GM12878 (cell line): Measurements from ENCODE around the gene CASP8AP2. TPM values are rescaled to one million over a fixed set of nuclear protein-coding genes. Genes with fewer than 3 reads are reported as not detected.

Experiments
- ATAC-seq: fragments of 200-7000 bp; cut with Tn5 transposase; 3 replicates; pipeline ENCODE4 v1.9.1; 2020; ENCODE audit warnings: mild to moderate bottlenecking, moderate library complexity
- BruUV-seq: library from RNA; stranded (reverse); fragments of 400-500 nt; replicated peaks from 2 replicates; lab custom pipeline; 2021; lab: Mats Ljungman, UMichigan
- CTCF ChIA-PET: fragments of 300-600 bp; sonication (Branson Sonifier 250); formaldehyde crosslinking; extraction: SDS; loops from one replicate; lab custom pipeline; 2021; ENCODE audit warnings: inconsistent platforms; lab: Yijun Ruan, JAX
- POLR2A ChIA-PET: fragments of 350-600 bp; formaldehyde crosslinking; extraction: SDS; loops from one replicate; lab custom pipeline; 2021; ENCODE audit warnings: inconsistent platforms; lab: Charles Lee
- RAD21 ChIA-PET: fragments of 300-600 bp; sonication (Branson Sonifier 250); formaldehyde crosslinking; loops from one replicate; lab custom pipeline; 2023; ENCODE audit warnings: antibody characterized with exemption; ENCODE audit not compliant: unreplicated experiment; lab: Charles Lee
- SMC1A ChIA-PET: fragments of 300-600 bp; sonication (Branson Sonifier 250); formaldehyde crosslinking; loops from one replicate; lab custom pipeline; 2023; ENCODE audit not compliant: unreplicated experiment, uncharacterized antibody; lab: Charles Lee
- DNase-seq: peaks from one replicate; pipeline ENCODE4 v3.0.0-alpha.2; 2011; ENCODE audit warnings: low read depth, low spot score
- FAIRE-seq: peaks from 3 replicates; lab custom pipeline; 2011; peaks lifted over from hg19 to GRCh38; lab: Jason Lieb, UNC
- H2AFZ ChIP-seq: 2 replicates; pipeline ENCODE4 v1.6.0; 2011; ENCODE audit warnings: low read depth, low read length, control low read depth; ENCODE audit not compliant: control insufficient read depth
- H3K27ac ChIP-seq: 2 replicates; pipeline ENCODE4 v1.5.1; 2011; ENCODE audit warnings: control low read depth; ENCODE audit not compliant: control insufficient read depth, insufficient read depth
- H3K27me3 ChIP-seq, 2 experiments: replicated peaks in 1 of 2; 2 replicates each; pipeline versions ENCODE4 v1.6.0 to v1.6.1; 2011; ENCODE audit warnings: low read length in 1 of 2; ENCODE audit not compliant: control insufficient read depth in 2 of 2, insufficient read depth in 2 of 2
- H3K36me3 ChIP-seq, 2 experiments: 2 replicates each; pipeline ENCODE4 v1.5.1; 2011; ENCODE audit warnings: low read length in 1 of 2; ENCODE audit not compliant: control insufficient read depth in 2 of 2, insufficient read depth in 2 of 2
- H3K4me1 ChIP-seq: 2 replicates; pipeline ENCODE4 v1.6.1; 2011; ENCODE audit warnings: mild to moderate bottlenecking, low read length, moderate library complexity, mixed read lengths; ENCODE audit not compliant: control insufficient read depth, insufficient read depth
- H3K4me2 ChIP-seq: 2 replicates; pipeline ENCODE4 v1.6.0; 2011; ENCODE audit warnings: control low read depth; ENCODE audit not compliant: control insufficient read depth, insufficient read depth
- H3K4me3 ChIP-seq: fragments of 200-600 bp; sonication (generic); 2 replicates; pipeline ENCODE4 v1.5.1; 2016
- H3K79me2 ChIP-seq: 2 replicates; pipeline ENCODE4 v1.6.0; 2011; ENCODE audit warnings: low read length; ENCODE audit not compliant: control insufficient read depth, insufficient read depth
- H3K9ac ChIP-seq: 2 replicates; pipeline ENCODE4 v1.8.0; 2011; ENCODE audit warnings: low read length, control low read depth, mixed read lengths; ENCODE audit not compliant: control insufficient read depth, insufficient read depth
- H3K9me3 ChIP-seq: replicated peaks from 3 replicates; pipeline ENCODE4 v1.5.1; 2011; ENCODE audit warnings: mild to moderate bottlenecking, low read length; ENCODE audit not compliant: control insufficient read depth, insufficient read depth
- H4K20me1 ChIP-seq: 2 replicates; pipeline ENCODE4 v1.6.0; 2011; ENCODE audit not compliant: control insufficient read depth, insufficient read depth
- CHD2 ChIP-seq: IDR thresholded peaks from 2 replicates; pipeline ENCODE4 v1.6.1; 2011; ENCODE audit warnings: low read depth, low read length, improper control_type of control experiment, borderline replicate concordance
- FOS ChIP-seq: IDR thresholded peaks from 3 replicates; pipeline ENCODE4 v1.6.1; 2011; ENCODE audit warnings: borderline replicate concordance; ENCODE audit not compliant: insufficient read length; ENCODE audit errors: extremely low read depth
- KDM1A ChIP-seq: fragments of 200-600 bp; sonication (generic); IDR thresholded peaks from 2 replicates; pipeline ENCODE4 v1.6.1; 2016; ENCODE audit warnings: borderline replicate concordance
- STAT3 ChIP-seq: IDR thresholded peaks from 2 replicates; pipeline ENCODE4 v1.6.1; 2011; ENCODE audit warnings: low read depth, low read length, improper control_type of control experiment
- WGBS: methylation state at CpG from one replicate; pipeline ENCODE4 v1.1.6; 2016; ENCODE audit warnings: low lambda C conversion rate; ENCODE audit not compliant: insufficient replicate concordance, insufficient coverage; ENCODE audit errors: missing lambda C conversion rate; 5-methylcytosine and 5-hydroxymethylcytosine counted together
- in situ Hi-C: fragments of 300-500 bp; cut with MboI; formaldehyde crosslinking; loops from 9 replicates; pipeline ENCODE4 v1.14.3; 2018; ENCODE audit warnings: mixed read lengths
- intact Hi-C: fragments of 100-400 bp; cut with micrococcal nuclease; formaldehyde crosslinking; loops from one replicate; pipeline ENCODE4 v1.14.2; 2022; ENCODE audit not compliant: unreplicated experiment
- polyA plus RNA-seq, 11 experiments: library from polyadenylated mRNA; depleted of rRNA in 4 of 11; unstranded in 6 of 11; stranded (reverse) in 5 of 11; fragments of >200 nt; fragmentation: Nextera tagmentation in 4 of 11; fragmentation: Illumina TruSeq in 1 of 11; extraction: Ambion mirVana in 4 of 11; extraction: Trizol in 1 of 11; gene quantifications; 1 replicate in 1 of 11; 2 replicates in 10 of 11; pipeline versions ENCODE4 v1.2.1 to v1.2.3, GENCODE V29; 2011 to 2016; ENCODE audit warnings: inconsistent platforms in 2 of 11, missing spikeins in 2 of 11, low read depth in 1 of 11
- total RNA-seq, 4 experiments: library from RNA; depleted of rRNA in 3 of 4; stranded (reverse); fragments of >200 nt in 3 of 4; fragmentation: Illumina TruSeq in 1 of 4; extraction: Trizol in 1 of 4; gene quantifications; 2 replicates each; pipeline versions ENCODE4 v1.2.1 to v1.2.3, GENCODE V29; 2013 to 2021
- TF ChIP-seq, protein P1 (sequence below): IDR thresholded peaks from 2 replicates; pipeline ENCODE4 v1.6.1; 2011; ENCODE audit warnings: borderline replicate concordance, low read depth, mild to moderate bottlenecking, moderate library complexity, mixed read lengths, low read length; ENCODE audit not compliant: insufficient read depth; ENCODE audit errors: extremely low read length
- TF ChIP-seq, protein P2 (sequence below): IDR thresholded peaks from 2 replicates; pipeline ENCODE4 v1.6.1; 2012; ENCODE audit warnings: improper control_type of control experiment, low read depth, low read length; ENCODE audit not compliant: insufficient replicate concordance
- TF ChIP-seq, protein P3 (sequence below): fragments of 450-650 bp; formaldehyde crosslinking; IDR thresholded peaks from 2 replicates; pipeline ENCODE4 v1.4.0; 2020; ENCODE audit warnings: mild to moderate bottlenecking, moderate library complexity

CASP8AP2 gene
- total and polyA plus RNA-seq, 10 of the 15 experiments (the other 5 are each of a cell fraction or from before 2014, with no cell fraction given) = 11.1 to 28.7 (median 17.1) TPM

DNA sequence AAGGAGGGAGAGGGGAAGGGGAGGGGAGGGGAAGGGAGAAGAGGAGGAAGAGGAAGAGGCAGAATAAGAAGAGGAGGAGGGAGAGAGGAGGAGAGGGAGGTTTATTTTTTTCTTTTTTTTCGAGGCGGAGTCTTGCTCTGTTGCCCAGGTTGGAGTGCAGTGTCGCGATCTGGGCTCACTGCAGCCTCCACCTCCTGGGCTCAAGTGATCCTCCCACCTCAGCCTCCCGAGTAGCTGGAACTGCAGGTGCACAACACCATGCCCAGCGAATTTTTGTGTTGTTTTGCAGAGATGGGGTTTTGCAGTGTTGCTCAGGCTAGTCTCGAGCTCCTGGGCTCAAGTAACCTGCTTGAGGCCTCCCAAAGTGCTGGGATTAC, 58.4 kb downstream of the CASP8AP2 start (continued):
- TF ChIP-seq, protein P1, sequence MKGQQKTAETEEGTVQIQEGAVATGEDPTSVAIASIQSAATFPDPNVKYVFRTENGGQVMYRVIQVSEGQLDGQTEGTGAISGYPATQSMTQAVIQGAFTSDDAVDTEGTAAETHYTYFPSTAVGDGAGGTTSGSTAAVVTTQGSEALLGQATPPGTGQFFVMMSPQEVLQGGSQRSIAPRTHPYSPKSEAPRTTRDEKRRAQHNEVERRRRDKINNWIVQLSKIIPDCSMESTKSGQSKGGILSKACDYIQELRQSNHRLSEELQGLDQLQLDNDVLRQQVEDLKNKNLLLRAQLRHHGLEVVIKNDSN = no peak
- TF ChIP-seq, protein P2, sequence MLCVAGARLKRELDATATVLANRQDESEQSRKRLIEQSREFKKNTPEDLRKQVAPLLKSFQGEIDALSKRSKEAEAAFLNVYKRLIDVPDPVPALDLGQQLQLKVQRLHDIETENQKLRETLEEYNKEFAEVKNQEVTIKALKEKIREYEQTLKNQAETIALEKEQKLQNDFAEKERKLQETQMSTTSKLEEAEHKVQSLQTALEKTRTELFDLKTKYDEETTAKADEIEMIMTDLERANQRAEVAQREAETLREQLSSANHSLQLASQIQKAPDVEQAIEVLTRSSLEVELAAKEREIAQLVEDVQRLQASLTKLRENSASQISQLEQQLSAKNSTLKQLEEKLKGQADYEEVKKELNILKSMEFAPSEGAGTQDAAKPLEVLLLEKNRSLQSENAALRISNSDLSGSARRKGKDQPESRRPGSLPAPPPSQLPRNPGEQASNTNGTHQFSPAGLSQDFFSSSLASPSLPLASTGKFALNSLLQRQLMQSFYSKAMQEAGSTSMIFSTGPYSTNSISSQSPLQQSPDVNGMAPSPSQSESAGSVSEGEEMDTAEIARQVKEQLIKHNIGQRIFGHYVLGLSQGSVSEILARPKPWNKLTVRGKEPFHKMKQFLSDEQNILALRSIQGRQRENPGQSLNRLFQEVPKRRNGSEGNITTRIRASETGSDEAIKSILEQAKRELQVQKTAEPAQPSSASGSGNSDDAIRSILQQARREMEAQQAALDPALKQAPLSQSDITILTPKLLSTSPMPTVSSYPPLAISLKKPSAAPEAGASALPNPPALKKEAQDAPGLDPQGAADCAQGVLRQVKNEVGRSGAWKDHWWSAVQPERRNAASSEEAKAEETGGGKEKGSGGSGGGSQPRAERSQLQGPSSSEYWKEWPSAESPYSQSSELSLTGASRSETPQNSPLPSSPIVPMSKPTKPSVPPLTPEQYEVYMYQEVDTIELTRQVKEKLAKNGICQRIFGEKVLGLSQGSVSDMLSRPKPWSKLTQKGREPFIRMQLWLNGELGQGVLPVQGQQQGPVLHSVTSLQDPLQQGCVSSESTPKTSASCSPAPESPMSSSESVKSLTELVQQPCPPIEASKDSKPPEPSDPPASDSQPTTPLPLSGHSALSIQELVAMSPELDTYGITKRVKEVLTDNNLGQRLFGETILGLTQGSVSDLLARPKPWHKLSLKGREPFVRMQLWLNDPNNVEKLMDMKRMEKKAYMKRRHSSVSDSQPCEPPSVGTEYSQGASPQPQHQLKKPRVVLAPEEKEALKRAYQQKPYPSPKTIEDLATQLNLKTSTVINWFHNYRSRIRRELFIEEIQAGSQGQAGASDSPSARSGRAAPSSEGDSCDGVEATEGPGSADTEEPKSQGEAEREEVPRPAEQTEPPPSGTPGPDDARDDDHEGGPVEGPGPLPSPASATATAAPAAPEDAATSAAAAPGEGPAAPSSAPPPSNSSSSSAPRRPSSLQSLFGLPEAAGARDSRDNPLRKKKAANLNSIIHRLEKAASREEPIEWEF = no peak
- no peak for TF ChIP-seq CHD2
- TF ChIP-seq, all 136 proteins: peak for 0

DNA sequence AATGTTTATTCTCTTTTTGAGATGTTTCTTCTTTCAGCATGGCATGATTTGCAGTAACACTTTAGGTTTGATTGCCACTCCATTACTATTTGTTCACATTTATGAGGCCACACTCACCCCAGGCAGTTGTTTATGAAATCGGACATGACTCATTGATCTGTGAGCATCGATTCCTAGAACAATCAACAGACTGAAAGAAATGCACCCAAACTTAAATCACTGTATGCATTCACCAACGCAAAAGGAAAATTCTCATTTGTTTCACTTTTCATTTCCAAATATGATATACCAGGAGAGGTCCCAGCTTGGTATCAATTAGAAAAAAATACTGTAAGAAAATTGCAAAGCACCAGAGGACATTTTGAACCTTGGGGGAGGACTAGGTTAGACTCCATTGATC, 59.2 kb downstream of the CASP8AP2 start:
- ChIA-PET POLR2A (no interaction called here), CTCF (interaction anchor here (0.7 to 0.9 kb wide), 2 partner anchors 96 to 209 kb away, joined by 3 read pairs; no protein-coding TSS in a partner anchor), RAD21 (no interaction called here), SMC1A (no interaction called here)
- DNase-seq = no peak
- Histone ChIP-seq H3K27ac (no peak overlapping the region), H2AFZ (no peak overlapping the region), H3K9me3 (no peaks in the 10 kb centered on the region; the same call in 2 of the 3 replicates), H4K20me1 (no peaks in the 10 kb centered on the region), H3K79me2 (no peaks in the 10 kb centered on the region), H3K27me3 (no peaks in the 10 kb centered on the region), H3K4me3 (no peak overlapping the region), H3K4me1 (no peaks in the 10 kb centered on the region), H3K9ac (no peak overlapping the region), H3K36me3 (no peaks in the 10 kb centered on the region), H3K4me2 (no peak overlapping the region)
- in situ Hi-C loops (no loop called here), intact Hi-C loops (no loop called here)
- no peak for TF ChIP-seq CHD2
- TF ChIP-seq KDM1A = no peak
- TF ChIP-seq STAT3 = no peak
- TF ChIP-seq FOS = no peak
- TF ChIP-seq, protein P3, sequence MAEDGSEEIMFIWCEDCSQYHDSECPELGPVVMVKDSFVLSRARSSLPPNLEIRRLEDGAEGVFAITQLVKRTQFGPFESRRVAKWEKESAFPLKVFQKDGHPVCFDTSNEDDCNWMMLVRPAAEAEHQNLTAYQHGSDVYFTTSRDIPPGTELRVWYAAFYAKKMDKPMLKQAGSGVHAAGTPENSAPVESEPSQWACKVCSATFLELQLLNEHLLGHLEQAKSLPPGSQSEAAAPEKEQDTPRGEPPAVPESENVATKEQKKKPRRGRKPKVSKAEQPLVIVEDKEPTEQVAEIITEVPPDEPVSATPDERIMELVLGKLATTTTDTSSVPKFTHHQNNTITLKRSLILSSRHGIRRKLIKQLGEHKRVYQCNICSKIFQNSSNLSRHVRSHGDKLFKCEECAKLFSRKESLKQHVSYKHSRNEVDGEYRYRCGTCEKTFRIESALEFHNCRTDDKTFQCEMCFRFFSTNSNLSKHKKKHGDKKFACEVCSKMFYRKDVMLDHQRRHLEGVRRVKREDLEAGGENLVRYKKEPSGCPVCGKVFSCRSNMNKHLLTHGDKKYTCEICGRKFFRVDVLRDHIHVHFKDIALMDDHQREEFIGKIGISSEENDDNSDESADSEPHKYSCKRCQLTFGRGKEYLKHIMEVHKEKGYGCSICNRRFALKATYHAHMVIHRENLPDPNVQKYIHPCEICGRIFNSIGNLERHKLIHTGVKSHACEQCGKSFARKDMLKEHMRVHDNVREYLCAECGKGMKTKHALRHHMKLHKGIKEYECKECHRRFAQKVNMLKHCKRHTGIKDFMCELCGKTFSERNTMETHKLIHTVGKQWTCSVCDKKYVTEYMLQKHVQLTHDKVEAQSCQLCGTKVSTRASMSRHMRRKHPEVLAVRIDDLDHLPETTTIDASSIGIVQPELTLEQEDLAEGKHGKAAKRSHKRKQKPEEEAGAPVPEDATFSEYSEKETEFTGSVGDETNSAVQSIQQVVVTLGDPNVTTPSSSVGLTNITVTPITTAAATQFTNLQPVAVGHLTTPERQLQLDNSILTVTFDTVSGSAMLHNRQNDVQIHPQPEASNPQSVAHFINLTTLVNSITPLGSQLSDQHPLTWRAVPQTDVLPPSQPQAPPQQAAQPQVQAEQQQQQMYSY (CRISPR knock-in tag) = no peak
- no peak for ATAC-seq
- BruUV-seq = no TSS peak
- FAIRE-seq = no peak
- 52% methylated on average over 3 of the region's 3 CpGs for WGBS
